Jurkat, Clone E6-1 (cell line): Measurements from ENCODE around the gene PIGX.
"Not testable (repeated sequence)": the region's sequence is repeated elsewhere in the genome, so short reads cannot be mapped to it uniquely, and the experiment has no call there.

Experiments used
- DNase-seq: peaks from one replicate; pipeline ENCODE4 v3.0.0-alpha.2; 2011; ENCODE audit warnings: low read depth, low spot score
- H3K4me3 ChIP-seq: 2 replicates; pipeline ENCODE4 v1.5.1; 2011; ENCODE audit warnings: mild to moderate bottlenecking, low read length, control low read depth, moderate library complexity

Gene PIGX

GRCh38 chr3:196697270-196697669 is 14.9 kb upstream of the PIGX start:
- no peak overlapping the region for H3K4me3 ChIP-seq
- DNase-seq, result no peak

DNA sequence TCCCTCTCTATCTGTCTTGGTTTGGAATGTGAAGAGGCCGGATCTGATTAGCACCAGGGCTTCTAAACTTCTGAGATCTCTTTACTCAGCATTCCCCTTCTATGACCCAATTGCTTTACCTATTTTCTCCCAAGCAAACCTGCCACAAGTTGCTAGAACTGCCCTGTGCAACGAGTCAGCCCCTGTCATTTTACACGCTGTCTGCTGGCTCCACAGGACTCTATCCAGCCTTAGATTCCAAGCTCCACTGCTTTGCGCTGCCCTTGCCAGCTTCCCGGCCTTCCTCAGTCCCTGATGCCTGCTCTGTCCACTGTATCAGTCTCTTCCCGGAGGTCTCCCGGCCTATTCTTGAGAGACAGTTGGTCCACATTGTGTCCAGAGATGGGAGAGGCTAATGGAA is 12.4 kb upstream of the PIGX start:
- no peak overlapping the region for H3K4me3 ChIP-seq
- DNase-seq, result no peak

DNA sequence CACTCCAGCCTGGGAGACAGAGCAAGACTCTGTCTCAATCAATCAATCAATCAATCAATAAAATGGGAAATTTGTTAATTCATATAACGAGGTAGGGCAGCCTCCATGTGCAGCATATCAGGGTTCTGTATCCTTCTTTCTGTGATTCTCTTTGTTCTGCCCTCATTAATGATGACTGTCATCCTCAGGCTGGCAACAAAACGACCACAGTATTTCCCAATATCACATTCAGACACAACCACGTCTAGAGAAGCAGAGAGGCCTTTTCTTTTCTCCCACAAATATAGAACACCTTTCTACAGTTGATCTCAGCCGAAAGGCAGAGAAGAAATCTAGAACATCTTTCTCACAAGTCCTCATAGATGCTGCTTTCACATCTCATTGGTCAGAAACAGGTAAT is 11.4 kb upstream of the PIGX start:
- no peak for DNase-seq
- H3K4me3 ChIP-seq, result no peak overlapping the region

DNA sequence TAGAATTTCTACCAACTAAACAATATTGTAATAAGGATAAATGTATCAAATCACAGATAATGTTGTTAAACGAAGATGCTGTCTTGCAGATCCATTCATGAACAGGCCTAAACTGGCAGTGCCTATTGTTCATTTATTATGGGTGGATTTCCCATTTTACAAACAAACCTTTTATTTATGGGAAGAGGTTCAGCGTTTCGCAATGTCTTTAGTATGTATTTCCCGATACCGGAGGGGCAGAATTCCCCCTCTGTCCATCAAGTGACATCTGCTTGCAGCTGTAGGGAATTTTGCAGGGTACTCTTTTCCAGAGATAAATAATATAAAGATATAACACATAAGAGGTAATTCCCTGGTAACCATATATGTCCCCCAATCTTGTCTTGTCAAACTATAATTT is 5.8 kb upstream of the PIGX start:
- no peak overlapping the region for H3K4me3 ChIP-seq
- no peak for DNase-seq

DNA sequence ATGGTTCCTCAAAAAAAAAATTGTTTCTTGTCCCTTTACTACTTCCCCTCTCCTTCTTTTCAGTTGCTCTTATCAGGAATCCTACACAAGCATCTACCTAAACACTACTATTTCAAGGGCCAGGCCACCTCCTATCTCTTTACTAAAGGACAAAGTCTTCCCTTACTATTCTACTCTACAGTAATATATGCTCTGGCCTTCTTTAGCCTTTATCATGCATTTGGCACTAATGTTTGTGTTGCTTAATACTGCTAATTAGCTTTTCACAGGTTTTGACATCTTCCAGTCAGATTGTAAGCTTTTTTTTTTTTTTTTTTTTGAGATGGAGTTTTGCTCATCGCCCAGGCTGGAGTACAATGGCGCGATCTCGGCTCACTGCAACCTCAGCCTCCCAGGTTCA is 5.4 kb upstream of the PIGX start:
- no peak overlapping the region for H3K4me3 ChIP-seq
- DNase-seq, result no peak

- H3K4me3 ChIP-seq, result no peak overlapping the region
- DNase-seq, result no peak
Observed at GRCh38 chr3:196707566-196707965, 4.6 kb upstream of the PIGX start.

DNA sequence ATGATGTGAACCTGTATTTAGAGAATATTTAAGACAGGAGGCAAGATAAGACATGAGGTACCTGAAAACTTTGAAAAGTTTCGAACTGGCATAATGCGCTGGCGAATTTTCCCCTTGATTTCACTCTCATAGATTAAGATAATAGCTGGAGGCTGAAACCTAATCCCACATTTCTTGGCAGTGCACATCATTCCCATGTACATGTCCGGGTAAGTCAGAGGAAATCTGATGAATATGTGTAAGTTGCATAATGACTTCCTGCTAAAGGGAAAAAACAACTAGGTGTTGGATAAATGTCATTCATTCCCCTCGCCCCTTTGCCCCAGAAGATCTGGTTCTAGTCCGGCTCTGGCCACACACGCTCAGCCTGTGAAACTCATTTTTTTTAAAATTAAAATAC is 3.7 kb upstream of the PIGX start:
- no peak overlapping the region for H3K4me3 ChIP-seq
- DNase-seq, result no peak

DNA sequence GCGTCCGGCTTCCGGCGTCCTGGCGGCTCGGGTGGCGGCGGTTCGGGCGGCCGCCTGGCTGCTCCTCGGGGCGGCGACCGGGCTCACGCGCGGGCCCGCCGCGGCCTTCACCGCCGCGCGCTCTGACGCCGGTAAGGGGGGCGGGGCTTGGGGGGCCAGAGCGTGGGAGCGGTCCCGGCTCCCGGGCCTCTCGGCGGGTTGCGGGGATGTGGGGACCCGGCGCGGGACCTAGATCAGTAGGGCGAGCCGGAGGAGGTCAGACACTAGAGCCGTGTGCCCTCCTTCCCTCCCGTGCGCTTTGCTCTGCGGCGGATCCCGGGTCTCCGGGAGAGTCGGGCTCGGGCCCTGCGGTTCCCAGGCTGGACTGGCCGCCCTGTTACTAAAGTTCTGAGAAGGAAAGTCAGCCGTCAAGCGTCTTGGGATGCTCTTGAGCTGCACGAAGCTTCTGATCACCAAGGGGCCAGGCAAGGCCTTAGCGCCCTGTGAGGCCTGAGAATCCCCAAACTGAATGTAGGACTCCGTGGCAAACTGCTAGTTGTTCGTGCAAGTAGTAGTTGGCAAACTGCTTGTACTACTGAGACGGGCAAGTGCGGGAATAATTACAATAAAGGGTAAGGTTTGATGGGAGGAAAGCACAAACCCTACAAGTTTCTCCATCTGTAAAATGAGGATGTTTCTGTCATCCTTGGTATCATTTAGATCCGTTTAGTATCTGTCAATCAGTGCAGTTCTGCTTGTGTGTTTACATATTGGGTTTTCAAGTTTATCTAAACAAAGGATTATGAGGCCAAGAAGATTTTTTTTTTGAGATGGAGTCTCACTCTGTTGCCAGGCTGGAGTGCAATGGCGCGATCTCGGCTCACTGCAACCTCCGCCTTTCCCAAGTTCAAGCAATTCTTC is 587 bp downstream of the PIGX start:
- peak; percentile 7 for DNase-seq
- peak overlapping the region; percentile 84 for H3K4me3 ChIP-seq

- not testable (repeated sequence) for DNase-seq, H3K4me3 ChIP-seq
Observed at GRCh38 chr3:196717162-196717561, 5.0 kb downstream of the PIGX start.

- H3K4me3 ChIP-seq, result no peak overlapping the region
- DNase-seq, result no peak
Observed at GRCh38 chr3:196721097-196721496, 8.9 kb downstream of the PIGX start.

DNA sequence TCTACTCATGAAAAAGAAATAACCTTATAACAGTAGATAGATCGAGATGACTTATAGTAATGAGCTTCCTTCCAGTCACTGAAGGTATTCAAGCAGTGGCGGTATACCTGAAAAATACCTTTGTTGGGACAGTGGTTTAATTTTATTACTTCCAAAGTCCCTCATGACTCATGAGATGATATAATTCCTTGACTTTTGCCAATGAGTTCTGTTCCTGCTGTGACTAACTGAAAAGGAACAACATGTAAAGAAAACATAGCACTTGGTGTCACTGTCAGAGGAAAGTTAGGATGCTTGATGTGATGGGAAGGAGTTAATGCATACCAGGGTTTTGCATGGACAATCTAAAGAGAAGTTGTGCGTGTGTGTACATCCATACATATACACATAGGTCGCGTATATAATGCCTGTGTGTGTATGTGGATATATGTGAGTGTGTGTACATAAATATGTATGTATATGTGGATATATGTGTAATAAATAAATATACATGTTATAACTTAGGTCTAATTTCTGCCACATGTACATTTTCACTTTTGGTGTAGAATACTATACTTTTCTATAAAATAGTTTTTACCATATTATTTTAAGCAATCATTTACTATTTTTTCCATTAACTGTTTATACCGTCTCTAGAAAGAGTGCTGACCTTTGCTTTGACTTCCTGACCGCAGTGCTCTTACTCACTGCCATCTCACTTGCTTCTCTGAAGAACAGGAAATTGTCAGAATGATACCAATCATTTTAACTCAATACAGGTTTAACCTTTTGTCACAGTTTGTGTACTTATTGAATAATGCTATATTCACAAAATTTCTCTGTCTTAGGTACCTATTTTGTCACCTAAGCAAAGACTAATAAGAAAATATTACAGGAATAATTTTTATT is 14.9 kb downstream of the PIGX start:
- H3K4me3 ChIP-seq, result no peak overlapping the region
- DNase-seq, result no peak

GRCh38 chr3:196735751-196736150 is 23.6 kb downstream of the PIGX start:
- H3K4me3 ChIP-seq, result no peak overlapping the region
- DNase-seq, result no peak

DNA sequence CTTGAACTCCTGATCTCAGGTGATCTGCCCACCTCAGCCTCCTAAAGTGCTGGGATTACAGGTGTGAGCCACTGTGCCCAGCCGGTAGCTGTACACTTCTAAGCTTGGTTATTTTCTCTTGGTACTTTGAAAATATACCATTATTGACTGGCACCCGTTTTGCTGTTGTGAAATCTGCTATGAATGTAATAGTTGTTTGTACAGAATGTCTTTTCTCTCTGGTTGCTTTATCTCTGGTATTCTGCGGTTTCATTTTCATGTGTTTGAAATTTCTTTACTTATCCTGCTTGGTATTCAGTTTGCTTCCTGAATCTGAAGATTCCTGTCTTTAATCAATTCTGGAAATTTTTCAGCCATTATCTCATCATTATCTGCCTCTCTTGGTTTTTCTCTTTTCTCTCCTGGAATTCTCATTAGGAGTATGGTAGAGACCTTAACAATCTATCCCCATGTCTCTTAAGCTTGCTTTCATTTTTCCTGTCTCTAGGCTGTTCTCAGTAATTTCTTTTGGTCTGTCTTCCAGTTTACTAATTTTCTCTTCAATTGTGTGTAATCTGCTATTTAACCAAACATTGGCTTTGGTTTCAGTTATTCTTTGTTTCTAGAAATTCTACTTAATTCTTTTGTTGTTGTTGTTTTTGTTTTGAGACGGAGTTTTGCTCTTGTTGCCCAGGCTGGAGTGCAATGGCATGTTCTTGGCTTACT is 24.6 kb downstream of the PIGX start:
- DNase-seq, result no peak
- no peak overlapping the region for H3K4me3 ChIP-seq

- H3K4me3 ChIP-seq, result no peak overlapping the region
- DNase-seq, result no peak
Observed at GRCh38 chr3:196737655-196738054, 25.5 kb downstream of the PIGX start.

- peak; percentile 83 for DNase-seq
- H3K4me3 ChIP-seq, result peak within 1 kb of the TSS; percentile 95
Observed at GRCh38 chr3:196739671-196740480, 27.7 kb downstream of the PIGX start, which contains the start of gene PAK2. Gene PAK2 (plus strand): TSS chr3:196739857. CDS start chr3:196782647, 42,790 bp downstream.

DNA sequence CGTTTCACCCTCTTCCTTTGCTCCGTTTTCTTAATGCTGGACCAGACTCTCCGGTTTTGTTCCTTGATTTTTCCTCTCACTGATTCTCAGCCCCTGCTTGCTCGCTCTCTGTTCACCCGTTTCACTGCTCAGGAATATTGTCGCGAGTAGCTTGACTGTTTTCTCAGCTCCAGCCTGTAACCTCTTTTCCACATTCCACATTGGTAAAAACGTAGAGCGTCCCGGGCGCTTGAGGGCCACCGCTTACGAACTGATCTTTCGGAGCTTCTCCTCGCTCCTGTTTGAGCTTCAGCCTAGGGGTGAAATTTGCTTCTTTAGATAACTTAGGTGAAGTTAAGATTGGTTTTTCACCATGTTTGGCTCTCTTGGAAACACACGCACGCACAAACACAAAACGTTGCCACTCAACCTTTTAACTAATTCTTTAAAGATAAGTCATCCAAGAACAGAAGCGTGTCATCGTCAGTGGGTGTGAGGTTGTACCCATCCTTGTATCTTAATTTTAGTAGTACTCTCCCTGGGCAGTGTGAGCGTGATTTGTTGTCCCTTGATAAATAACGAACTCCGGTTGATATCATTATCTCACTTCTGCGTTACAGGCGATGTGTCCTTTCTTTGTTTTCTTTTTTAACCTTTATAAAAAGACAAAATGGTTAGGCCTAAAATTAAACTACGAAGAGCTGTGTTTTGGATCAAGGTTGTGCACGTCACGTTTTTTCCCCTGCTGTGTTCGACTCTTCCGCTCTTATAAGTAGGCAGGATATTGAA is 28.5 kb downstream of the PIGX start:
- no peak for DNase-seq
- H3K4me3 ChIP-seq, result peak overlapping the region; percentile 95

GRCh38 chr3:196741249-196741889 is 29.2 kb downstream of the PIGX start:
- peak overlapping the region; percentile 95 for H3K4me3 ChIP-seq
- no peak for DNase-seq

GRCh38 chr3:196743569-196743968 is 31.4 kb downstream of the PIGX start:
- H3K4me3 ChIP-seq, DNase-seq: not testable (repeated sequence)
